ELF-1 (cell line): Measurements from ENCODE around the gene APOLD1.
A peak's percentile ranks its signal among the peaks of the same experiment; 100 is the strongest.
"Not testable (repeated sequence)": the region's sequence is repeated elsewhere in the genome, so short reads cannot be mapped to it uniquely, and the experiment has no call there.

Experiments
- DNase-seq: peaks from one replicate; pipeline ENCODE4 v3.0.0-alpha.2; 2016; ENCODE audit warnings: low read depth, low spot score

The APOLD1 gene

GRCh38 chr12:12807970-12808702, 22.7 kb downstream of the APOLD1 start:
- DNase-seq = no peak

GRCh38 chr12:12810553-12811021, 25.1 kb downstream of the APOLD1 start:
- no peak for DNase-seq

DNA sequence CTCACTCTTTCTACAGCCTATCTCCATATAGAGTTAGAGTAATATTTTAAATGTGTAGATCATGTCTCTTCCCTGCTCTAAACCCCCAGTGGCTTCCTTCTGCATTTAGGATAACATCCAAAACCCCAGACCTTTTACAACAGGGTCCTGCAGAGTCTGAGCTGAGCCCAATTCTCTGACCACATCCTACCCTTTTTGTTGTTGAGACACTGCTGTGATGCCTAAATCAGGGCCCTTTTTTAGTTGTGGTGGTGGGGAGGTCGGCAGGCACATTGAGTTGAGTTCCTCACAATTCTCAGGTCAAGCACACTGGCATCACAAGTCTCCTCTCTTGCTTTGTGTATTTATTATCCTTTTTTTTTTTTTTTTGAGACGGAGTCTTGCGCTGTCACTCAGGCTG, 25.9 kb downstream of the APOLD1 start:
- no peak for DNase-seq

GRCh38 chr12:12812174-12812573, 26.7 kb downstream of the APOLD1 start:
- no peak for DNase-seq

DNA sequence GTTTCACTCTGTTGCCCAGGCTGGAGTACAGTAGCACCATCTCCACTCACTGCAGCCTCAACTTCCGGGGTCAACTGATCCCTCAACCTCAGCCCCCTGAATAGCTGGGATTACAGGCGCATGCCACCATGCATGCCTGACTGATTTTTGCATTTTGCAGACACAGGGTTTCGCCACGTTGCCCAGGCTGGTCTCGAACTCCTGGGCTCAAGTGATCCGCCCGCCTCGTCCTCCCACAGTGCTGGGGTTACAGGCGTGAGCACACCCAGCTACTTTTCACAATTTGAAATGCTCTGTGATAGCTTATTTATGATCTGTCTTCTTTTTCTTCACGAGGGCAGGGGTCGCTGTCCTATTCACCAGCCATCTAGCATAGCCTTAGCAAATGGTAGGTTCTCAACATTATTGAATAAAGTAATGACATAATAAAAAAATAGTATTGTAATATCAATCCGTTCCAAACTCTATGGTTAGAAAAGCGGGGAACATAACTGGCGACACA, 27.2 kb downstream of the APOLD1 start:
- DNase-seq = no peak

- peak; percentile 97 for DNase-seq
Measured at GRCh38 chr12:12813120-12814101, 28.0 kb downstream of the APOLD1 start, which contains the start of gene DDX47. DDX47 (plus strand) TSS chr12:12813346; CDS start chr12:12813368, 22 bp downstream.

GRCh38 chr12:12817616-12818015, 32.2 kb downstream of the APOLD1 start:
- no peak for DNase-seq

DNA sequence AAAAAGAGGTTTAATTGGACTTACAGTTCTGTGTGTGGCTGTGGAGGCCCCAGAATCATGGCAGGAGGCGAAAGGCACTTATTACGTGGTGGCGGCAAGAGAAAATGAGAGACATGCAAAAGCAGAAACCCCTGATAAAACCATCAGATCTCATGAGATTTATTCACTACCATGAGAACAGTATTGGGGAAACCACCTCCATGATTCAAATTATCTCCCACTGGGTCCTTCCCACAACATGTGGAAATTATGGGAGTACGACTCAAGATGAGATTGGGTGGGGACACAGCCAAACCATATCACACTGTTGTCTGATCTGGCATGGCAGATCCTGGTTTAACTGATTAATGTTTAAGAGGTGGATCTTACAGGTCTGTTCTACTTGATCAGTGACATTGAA, 33.2 kb downstream of the APOLD1 start:
- no peak for DNase-seq

DNA sequence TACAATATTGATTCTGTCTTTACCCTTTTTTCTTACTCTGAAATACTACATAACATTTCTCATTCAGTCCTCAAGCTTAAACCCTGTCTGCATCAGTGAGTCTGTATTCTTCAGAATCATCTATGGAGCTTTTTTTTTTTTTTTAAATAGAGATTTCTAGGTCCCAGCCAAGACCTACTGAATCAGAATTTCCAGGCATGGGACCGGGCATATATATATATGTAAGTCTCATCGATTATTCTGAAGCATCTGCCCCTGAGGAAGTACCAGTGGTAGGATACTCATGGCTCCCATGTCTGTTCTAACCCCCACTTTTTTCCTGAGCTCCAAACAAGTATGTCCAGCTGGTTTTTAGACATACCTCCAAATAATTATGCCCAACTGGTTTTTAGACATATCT, 33.8 kb downstream of the APOLD1 start:
- no peak for DNase-seq

DNA sequence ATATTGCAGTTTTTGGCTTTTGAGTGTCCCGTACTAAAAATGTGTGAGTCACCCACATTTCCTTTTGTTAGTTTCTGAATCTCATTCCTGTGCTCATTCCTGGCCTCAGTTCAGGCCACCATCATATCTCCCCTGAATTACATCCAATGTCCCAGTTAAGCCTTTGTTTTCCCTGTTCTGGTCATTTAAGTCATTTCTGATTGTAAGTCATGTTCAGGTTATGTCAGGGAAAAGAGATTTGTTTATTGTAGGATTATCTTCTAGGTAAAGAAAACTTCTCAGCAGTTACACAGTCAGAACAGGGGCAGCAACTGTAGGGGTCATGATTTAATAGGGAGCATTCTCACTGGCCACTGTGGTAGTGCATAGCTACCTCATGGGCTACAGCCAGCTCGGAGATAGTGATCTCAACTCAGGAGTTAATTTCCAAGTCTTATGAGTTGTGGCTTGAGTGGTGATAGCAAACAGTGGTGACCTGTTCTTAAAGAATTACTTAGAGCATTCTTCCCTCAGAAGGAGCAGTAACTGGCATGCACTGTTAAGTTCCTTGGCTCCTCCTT, 34.4 kb downstream of the APOLD1 start:
- DNase-seq = no peak

- not testable (repeated sequence) for DNase-seq
Measured at GRCh38 chr12:12820376-12820775, 34.9 kb downstream of the APOLD1 start.

DNA sequence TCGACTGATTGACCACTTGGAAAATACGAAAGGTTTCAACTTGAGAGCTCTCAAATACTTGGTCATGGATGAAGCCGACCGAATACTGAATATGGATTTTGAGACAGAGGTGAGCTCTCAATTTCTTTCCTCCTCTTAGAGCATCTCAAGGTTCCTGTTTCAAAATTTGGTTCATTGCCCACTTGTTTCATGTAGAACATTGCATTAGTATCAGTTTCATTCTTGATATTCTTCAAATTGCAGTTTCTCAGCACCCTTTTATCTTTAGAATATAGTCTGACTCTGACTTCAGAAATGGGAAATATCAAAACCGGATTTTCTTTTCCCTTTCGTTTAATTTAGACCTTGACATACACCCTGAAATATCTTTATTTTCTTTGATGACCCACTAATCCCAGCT, 36.5 kb downstream of the APOLD1 start:
- no peak for DNase-seq

DNA sequence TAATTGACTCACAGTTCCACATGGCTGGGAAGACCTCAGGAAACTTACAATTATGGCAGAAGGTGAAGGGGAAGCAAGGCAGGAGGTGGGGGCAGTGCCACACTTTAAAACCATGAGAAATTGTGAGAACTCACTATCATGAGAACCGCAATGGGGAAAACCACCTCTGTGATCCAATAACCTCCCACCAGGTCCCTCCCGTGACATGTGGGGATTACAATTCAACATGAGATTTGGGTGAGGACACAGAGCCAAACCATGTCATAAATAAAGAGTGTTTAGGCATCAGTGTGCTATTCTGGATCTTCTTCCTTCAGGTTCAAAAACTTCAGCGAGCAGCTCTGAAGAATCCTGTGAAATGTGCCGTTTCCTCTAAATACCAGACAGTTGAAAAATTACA, 37.4 kb downstream of the APOLD1 start:
- no peak for DNase-seq

DNA sequence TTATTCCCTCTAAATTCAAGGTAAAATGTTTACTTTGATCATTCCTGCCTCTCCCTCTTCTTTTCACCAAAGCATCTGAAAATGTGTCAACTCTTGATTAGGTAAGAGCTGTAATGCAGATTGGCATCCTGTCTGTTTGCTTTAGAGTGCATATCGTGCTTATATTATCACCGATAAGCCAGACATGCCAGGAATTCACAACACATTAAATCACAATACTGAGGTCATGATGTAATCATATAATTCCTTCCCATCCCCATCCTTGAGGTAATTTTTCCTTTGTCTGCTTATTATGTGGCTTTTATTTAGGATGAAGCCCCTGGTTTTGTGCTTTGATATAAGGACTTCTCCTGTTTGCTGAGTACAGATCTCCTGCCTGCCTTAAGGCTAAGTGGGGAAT, 37.8 kb downstream of the APOLD1 start:
- DNase-seq = no peak

GRCh38 chr12:12823811-12824210, 38.4 kb downstream of the APOLD1 start:
- no peak for DNase-seq

- DNase-seq = no peak
Measured at GRCh38 chr12:12835378-12836146, 50.1 kb downstream of the APOLD1 start.

- DNase-seq = no peak
Measured at GRCh38 chr12:12836571-12836970, 51.1 kb downstream of the APOLD1 start.

- peak; percentile 49 for DNase-seq
Measured at GRCh38 chr12:12837025-12837812, 51.8 kb downstream of the APOLD1 start.

GRCh38 chr12:12837813-12838153, 52.3 kb downstream of the APOLD1 start:
- DNase-seq = no peak

GRCh38 chr12:12839003-12839395, 53.5 kb downstream of the APOLD1 start:
- DNase-seq = no peak
